Posterior vena cava (tissue), 2 donors: ENCODE data around the gene HDAC4. TPM values are rescaled to one million over a fixed set of nuclear protein-coding genes. Genes with fewer than 3 reads are reported as not detected.
A peak's percentile ranks its signal among the peaks of the same experiment; 100 is the strongest.

Experiments used
- DNase-seq: peaks from one replicate; pipeline ENCODE4 v3.0.0-alpha.2; 2020; ENCODE audit warnings: low spot score
- intact Hi-C, 2 donors: fragments of 100-400 bp; cut with DNase I; formaldehyde crosslinking; loops; one replicate each; pipeline versions ENCODE4 v1.14.1 to v1.14.2; 2022 to 2023
- total RNA-seq, 2 donors: library from RNA; stranded (reverse); fragmentation: NEBNext Ultra II Directional; extraction: Animal tissue kit (Norgen Biotek cat#: 25700); gene quantifications; one replicate each; pipeline ENCODE4 v1.2.1, GENCODE V29; 2021
- donor health status: DM: yes; HTN: yes; CAD: no.
- donor health status: DM: yes; HTN: yes; CAD: no.

HDAC4 gene
- total RNA-seq, 2 donors from 2014 or later, result 47.6 to 66.9 TPM

DNA sequence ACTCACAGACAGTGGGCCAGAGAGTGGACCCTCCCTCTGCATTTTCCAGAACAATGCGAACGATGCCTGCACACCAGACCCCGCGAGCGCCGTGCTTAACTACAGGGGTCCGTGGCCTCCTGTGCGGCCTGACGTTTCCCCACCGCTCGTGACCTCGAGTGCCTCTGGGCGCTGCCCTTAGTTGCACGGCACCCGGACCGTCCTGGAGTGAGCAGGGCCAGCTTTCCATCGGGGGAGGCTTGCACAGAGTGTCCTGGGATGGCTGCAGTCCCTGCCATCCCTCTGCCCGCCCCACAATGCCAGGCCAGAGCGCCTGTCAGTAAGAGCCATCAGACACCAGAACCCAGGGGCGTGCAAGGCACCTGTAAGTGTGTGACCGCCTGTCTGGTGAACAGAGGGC lies 335.9 kb downstream of the HDAC4 start:
- intact Hi-C loops, result no loop called here
- DNase-seq, result no peak

DNA sequence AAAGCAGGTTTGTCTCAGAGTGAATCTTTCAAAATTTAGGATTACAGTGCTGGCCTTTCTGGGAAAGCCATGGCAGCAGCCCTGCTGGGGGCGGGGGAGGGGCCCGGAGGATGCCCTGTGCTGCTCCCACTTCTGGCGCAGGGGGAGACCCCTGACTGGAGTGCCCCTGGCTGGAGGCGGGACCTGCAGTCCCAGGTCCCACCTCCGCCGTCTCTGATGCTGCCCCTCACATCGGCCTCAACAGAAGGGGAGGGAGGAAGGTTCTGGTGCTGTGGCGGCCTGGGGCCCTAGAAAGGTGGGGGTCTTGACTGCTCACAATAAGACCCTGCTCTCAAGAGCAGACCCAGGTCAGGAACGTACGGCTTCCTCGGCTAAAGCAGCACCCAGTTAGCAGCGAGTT lies 336.6 kb downstream of the HDAC4 start:
- DNase-seq, result no peak
- intact Hi-C loops, result no loop called here

DNA sequence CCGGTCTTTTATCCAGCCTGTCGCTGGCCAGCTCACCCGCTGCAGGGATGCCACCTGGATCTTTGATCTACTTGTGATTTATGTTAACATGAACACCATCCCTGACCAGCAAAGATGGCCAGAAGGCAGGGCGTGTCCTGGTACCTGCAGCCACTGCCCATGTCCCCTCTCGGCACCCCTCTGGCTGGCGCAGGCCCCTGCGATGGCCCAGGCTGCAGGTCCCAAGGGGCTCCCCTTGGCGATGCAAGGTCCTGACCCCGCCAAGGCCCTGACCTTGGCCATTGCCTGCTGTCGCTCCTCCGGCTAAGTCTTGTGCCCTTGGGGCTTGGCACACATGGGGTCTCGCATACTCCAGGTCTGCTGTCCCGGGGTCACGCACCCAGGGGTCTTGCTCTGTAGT lies 338.1 kb downstream of the HDAC4 start:
- no peak for DNase-seq
- intact Hi-C loops, result no loop called here

DNA sequence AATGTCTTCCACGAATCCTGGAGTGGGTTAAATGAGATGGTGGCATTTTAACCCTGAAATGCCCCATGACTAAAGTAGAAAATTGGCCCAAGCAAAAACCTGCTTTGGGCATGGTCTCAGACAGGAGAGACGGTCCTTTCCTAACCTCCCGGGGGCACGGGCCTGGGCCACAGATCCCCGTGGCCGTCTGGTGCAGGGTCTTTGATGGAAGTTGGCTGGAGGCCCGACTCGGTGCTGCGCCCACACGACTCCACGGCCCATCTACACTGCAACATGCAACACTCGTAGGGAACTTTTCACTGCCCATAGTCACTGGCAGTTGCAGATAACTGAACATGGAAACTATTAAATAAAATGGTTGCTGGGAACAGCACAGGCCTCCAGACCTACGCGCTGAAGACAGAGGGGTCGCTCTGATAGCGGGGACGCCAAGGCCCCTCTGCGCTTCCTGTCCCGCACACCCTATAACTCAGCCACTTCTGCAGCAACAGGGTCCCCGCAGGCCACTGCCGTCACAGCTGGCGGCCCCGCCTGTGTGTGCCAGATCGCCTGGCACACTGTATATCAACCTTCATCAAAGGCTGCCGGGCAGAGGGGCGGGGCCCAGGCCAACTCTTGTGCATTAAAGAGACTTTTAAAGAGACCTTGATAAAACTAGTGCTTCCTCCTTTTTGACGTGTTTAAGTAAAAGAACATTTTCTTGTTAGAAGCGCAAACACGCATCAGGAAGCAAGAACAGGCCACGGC lies 338.8 kb downstream of the HDAC4 start:
- DNase-seq, result no peak
- intact Hi-C loops, result no loop called here

DNA sequence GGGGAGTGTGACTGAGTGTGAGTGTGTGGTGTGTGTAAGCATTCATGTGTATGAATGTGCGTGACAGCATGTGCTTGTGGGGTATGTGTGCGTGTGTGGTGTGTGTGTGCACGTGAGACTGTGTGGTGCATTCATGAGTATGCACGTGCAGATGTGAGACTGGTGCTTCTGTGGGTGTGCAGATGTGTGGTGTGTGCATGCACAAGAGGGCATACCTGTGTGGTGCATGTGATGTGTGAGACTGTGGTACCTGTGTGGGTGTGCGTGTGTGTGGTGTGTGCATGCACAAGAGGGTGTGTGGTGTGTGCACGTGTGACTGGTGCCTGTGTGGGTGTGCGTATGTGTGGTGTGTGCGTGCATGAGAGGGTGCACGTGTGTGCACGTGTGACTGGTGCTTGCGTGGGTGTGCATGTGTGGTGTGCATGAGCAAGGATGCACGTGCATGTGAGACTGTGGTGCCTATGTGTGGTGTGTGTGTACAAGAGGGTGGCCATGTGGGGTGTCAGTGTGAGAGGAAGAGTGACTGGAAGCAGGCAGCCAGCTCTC lies 339.6 kb downstream of the HDAC4 start:
- no peak for DNase-seq
- intact Hi-C loops, result no loop called here

DNA sequence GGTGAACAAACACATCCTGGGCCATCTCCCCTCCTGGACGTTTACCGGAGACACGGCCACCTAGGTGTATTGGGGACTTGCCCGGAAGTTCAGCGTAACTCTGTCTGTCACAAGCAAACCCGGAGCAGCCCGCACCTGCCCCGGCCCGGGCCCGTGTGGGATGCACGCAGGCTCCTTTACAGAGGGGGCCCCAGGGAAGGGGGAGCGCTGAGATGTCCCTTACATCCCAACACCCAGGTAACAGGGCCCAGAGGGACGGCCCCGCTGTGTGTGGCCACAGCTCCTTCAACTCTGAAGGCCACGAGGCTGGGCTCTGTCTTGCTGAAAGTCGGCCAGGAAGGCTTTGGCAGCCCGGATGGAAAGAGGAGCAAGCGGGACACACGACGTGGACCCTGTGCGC lies 340.1 kb downstream of the HDAC4 start:
- intact Hi-C loops, result no loop called here
- no peak for DNase-seq

DNA sequence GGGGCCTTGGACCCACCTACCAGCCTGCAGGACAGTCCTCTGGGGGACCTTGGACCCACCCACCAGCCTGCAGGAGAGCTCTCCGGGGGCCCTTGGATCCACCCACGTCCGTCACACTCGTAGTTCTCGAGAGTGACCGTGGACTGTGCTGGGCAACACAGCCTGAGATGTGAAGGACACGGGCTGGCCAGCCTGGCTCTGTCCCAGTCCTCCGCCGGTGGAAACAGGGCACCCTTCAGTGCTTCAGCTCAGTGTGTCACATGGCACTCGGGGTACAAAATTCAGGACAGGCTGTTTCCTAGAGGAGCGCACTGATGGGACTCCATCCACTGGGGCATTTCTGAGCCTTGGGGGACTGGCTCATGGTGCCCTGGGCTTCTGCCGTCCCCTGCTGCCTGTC lies 341.0 kb downstream of the HDAC4 start:
- DNase-seq, result no peak
- intact Hi-C loops, result no loop called here

DNA sequence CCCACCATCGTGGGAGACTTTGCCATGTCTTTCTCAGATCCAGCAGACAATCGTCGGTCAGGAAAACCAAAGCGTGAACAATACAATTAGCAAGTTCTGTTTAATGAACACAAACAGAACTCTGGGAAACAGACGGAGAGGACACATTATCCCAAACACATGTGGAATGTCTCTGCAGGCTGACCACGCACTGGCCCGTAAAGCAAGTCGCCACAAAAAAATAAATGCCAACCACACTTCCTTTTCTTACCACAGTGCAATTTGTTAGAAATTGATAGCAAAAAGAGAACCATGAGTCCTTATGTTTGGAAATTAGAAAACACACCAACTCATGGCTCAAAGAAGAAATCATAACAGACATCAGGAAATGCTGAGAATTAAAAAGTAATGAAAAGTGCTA lies 342.1 kb downstream of the HDAC4 start:
- no peak for DNase-seq
- intact Hi-C loops, result no loop called here

DNA sequence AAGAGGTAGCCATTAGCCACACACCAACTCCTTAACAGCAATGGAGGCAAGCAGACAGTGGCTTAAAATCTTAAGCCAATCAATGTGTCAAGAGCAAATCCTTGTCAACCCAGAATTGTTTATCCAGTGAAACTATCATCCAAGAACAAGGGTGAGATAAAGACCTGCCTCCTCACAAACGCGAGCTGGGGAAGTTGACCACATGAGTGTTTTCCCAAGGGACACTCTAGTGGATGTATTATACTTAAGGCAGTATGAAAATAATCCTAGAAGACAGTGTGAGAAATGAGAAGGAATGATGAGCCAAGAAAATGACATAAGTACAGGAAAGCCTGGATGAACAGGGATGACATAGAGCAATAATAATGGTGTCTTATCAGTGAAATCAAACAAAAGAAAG lies 343.3 kb downstream of the HDAC4 start:
- DNase-seq, result no peak
- intact Hi-C loops, result no loop called here

DNA sequence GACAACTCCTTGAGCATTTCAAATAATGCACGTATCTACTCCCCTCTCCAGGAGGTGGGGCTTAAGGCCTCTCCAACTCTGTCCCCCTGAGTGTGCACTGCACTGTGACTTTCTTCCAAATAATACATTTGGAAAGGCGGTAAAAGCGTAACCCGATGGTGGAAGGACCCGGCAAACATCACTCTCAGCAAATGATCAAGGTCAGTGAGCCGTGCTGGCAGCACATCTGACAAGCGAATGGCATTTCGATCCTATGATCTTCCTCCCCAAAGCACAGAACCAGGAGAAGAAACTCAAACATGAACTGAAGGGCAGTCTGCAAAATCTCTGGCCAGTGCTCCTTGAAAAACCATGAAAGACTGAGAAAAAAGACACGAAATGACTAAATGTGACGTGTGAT lies 344.2 kb downstream of the HDAC4 start:
- DNase-seq, result no peak
- intact Hi-C loops, result no loop called here

DNA sequence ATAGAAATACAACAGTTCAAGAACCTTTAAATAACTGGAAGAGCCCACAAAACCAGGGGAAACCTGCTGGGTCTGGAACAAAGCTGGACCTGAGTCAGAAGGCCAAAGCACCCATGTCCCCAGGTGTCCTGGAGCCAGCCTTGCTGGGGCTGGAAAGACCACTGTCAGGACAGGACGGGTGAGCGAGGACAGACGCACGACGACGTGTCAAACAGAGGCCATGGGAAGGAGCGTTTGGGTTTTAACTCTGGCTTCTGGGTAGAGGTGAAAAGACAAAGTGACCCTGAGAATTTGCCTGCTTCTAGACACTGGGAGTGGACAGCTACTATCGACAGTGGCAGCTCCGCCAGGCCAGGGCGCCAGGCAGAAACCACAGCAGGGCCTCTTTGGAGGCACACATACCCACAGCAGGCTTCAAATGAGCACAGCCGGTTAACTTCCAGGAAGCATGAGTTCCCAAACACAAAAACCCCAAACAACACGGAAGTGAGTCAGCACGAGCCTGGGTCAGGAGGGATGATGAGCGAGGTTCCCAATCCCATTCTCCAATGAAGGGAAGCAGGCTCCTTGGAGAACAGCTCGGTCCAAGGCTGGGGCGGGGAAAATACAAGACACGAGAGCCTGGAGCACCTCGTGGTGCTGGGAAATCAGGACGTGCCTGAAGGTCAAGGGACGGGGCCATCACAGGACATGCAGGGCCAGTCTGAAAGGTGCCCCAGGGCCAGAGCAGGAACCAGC lies 344.9 kb downstream of the HDAC4 start:
- DNase-seq, result peak; percentile 64
- intact Hi-C loops, result no loop called here

DNA sequence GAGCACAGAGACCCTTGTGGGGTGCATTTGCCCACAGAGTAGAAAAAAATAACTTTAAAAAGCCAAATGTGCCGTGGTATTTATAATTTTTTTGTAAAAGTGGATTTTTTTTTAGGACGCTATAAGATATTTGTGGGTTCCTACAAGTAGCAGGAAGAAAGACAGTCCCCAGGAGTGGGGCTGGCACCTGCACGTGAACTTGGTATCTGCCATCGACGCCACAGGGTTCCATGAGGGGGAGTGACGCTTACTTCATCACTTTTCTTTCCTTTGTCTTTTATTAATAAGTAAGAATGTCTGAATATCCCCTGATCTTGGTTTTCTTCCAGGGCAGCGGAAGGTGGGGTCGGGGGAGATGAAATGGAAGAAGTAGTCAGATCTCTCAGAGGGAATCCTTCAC lies 345.9 kb downstream of the HDAC4 start:
- DNase-seq, result peak; percentile 58
- intact Hi-C loops, result no loop called here

DNA sequence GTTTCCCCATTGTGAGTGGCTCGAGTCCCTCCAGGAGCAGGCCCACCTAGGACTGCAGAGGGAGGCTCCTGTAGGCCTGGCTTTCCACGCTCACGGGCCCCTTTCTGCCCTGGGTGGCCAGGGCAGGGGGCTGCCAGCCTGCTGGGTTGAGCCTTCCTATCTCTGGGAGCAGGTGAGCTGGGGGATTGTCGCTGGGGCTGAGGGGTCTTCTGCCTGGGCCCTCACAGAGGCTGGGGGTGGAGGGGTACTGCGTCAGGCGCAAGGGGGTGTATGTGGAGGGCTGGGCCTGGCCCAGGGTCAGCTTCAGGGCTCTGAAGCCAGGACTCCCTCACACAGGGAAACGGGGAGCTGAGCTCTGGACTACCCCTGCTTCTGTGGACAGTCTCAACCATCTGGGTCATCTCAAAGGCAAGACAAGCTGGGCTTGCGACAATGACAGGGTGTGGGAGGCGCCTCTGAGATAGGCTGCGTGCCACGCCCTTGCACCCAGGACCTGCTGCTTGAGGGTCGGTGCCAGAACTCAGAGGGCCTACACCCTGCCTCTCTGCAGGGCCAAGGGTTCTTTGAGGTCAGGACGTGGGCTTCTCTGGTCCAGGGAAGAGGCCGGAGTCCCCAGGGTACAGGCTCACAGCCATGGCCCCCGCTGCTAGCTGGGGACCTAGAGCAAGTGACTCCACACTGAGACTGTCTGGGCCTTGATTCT lies 346.9 kb downstream of the HDAC4 start:
- intact Hi-C loops, result no loop called here
- DNase-seq, result peak; percentile 62

DNA sequence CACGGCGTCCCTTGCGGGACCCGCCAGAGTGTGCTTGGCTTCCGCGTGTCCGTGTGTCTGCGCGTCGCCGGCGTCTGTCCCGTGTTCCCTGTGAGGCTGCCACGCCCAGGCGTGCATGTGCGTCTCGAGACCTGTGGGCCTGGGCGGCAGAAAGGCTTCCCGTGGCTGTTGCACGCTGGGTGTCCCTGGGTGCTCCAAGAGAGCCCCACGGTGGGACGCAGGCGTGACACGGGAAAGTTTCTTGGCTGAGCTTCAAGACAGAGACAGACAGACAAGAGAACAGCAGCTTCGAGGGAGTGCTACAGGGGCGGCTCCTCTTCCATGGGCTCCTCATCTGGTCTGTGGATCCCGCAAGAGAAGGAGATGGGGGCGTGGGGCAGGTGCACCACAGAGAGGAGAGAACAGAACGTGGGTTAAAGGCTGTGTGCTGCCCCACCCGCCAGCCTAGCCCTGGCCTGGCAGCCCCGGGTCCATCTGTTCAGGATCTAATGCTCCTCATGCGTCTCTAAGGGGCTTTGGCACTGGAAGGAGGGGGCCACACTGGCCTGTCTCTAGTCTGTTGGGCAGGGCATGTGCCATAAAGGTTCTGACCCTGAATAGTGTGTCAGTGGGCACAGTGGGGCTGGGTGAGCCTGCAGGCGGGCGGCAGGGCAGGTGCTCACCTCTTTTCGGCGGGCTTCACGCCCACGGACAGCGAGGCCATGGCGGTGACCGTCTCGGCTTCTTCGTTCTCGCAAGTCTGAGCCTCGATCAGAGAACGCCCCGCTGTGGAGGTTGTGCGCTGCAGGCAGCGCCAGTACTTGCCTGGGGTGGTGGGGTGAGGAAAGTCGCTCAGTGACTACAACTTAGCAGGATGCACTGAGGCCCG lies 347.8 kb downstream of the HDAC4 start:
- intact Hi-C loops, result no loop called here
- DNase-seq, result peak; percentile 77

DNA sequence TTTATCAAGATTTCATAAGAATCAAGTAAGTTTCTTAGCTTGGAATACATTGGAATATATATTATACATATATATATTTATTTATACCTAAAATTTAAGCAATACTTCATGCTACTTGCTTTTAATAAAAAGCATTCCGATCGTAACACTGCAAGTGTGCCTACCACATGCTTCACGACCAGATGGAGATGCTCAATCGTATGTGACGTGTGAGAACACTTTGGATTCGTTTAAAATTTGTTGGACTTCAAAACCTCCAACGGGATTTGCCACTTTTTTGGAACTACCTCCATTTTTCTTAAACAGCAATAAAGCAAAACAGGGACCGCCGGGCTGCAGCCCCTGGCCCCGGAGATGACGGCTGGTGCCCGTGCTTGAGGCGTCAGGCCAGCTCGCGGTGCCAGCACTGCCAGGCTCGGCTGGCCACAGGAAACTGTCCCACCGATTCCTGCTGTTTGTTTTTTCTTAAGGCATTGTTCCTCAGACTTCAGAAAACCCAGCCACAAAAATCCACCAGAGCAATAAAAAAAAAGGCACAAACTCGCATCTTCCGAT lies 348.9 kb downstream of the HDAC4 start:
- DNase-seq, result peak; percentile 38
- intact Hi-C loops, result no loop called here

DNA sequence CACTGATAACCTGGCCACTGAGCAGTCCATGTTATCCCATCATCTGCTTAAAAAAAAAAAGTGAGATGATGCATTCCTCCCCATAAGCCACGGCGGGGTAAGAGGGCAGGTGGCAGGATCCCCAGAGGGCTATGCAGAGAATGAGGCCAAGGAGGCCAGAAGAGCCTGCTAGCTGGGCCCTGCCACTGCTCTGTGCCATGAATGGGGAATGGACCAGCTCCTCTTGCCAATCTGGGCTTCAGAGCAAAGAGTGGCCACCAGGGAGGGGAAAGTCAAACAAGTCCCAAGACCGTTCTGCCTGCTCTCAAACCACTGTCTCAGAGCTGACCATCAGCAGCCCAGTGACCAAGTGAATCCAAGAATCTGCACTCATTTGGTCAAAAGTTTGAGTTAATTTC lies 350.6 kb downstream of the HDAC4 start:
- no peak for DNase-seq

DNA sequence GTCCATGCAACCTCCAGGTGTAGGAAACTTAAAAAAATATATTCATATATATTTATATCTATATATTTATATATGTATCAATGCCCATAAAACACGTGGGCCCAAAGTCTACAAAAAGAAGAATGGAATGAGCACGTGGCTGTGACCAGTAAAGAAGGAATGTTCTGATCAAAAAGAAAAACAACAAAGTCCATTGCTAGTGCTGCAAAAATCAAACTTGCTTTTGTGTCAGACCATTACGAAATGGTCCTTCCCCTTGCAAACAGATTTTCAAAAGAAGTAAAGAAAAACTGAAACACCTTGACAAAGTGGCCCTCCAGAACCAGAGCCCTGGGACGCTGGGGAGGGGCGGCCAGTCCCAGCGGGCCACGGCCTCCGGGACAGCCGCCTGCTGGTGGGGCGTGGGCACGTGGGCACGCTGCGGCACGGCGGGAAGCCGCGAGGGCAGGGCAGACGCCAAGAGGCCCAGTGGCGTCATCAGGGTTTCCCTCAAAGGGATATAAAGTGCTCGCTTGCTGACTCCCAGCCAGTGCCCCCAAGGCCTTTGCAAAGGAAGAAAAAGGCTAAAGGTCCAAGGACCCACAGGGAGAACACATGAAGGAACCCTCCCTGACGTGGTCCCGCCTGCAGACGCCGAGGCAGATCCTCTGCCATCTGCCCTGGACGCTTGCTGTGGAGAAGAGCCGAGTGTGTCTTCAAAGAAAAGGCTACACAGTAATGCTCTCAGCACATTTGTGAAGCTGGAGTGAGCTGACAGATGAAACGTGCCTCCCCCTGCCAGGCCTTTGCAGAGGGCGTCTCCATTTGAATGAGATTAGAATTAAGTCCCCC lies 351.2 kb downstream of the HDAC4 start:
- DNase-seq, result peak; percentile 43
- intact Hi-C loops, result loop anchor here in 1 of 2 donors (10.0 kb wide), 1 partner anchor 935 kb away; no protein-coding TSS in a partner anchor

More for the DNA sequence above, 350.6 kb downstream of the HDAC4 start:
- intact Hi-C loops, result no loop called here

DNA sequence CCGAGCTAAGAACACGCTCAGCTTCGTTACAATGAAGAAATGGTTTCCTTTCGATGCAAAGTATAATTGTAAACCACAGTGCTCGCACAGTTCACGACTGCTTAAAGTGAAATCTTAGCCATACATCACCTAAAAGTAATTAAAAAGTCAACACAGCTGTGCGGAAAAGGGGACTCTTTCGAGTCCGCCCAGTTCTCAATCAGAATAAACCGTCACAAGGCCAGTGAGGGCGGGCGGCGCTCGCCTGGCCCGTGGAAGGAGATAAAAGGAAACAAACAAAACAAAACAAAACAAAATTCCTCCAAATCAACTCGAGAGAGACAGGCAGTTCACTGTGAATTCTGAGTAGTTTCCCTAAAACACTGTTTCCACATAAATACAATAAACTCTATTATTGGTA lies 352.1 kb downstream of the HDAC4 start:
- DNase-seq, result no peak
- intact Hi-C loops, result loop anchor here in 1 of 2 donors (10.0 kb wide), 1 partner anchor 936 kb away; no protein-coding TSS in a partner anchor
